ENCODE results near the gene BCL2. TPM values are rescaled to one million over a fixed set of nuclear protein-coding genes. Genes with fewer than 3 reads are reported as not detected.

The BCL2 gene
- total RNA-seq, 1 donor from 2014 or later = 145 TPM

DNA sequence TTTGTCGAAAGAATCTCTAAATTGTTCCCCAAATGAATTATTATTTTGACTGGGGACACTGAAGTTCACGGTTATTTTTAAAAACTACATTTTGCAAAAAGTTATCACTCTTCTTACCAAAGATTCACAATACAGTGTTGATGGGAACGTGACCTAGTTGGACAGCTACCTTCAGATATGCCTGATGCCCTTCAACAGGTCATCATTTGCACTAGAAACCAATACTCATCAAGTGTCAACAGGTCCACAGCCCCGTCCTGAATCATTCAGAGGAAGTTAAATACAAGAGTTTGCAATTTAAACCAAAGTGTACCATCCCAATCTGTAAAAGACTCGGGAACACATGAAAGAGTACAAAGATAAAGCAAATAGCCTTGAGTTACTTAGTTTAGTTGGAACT, 28.3 kb downstream of the BCL2 start:
- DNase-seq = no peak
- Mint-ChIP-seq H3K9me3 (no peaks in the 10 kb centered on the region), H3K36me3 (ENCODE audit: low read depth) (peaks cover 39% of the 10 kb centered on the region), H3K27ac (no peak overlapping the region), H3K4me3 (no peak overlapping the region), H3K27me3 (no peaks in the 10 kb centered on the region), H3K4me1 (peaks cover 14% of the 10 kb centered on the region)
- TF ChIP-seq, protein P1, sequence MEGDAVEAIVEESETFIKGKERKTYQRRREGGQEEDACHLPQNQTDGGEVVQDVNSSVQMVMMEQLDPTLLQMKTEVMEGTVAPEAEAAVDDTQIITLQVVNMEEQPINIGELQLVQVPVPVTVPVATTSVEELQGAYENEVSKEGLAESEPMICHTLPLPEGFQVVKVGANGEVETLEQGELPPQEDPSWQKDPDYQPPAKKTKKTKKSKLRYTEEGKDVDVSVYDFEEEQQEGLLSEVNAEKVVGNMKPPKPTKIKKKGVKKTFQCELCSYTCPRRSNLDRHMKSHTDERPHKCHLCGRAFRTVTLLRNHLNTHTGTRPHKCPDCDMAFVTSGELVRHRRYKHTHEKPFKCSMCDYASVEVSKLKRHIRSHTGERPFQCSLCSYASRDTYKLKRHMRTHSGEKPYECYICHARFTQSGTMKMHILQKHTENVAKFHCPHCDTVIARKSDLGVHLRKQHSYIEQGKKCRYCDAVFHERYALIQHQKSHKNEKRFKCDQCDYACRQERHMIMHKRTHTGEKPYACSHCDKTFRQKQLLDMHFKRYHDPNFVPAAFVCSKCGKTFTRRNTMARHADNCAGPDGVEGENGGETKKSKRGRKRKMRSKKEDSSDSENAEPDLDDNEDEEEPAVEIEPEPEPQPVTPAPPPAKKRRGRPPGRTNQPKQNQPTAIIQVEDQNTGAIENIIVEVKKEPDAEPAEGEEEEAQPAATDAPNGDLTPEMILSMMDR (IDR thresholded peaks at IDR 0.05) = no peak
- intact Hi-C loops (cut with micrococcal nuclease) = no loop called here
- POLR2A ChIA-PET = interaction anchor here (1.8 to 7.1 kb wide), 5 partner anchors 16 to 130 kb away, joined by 10 to 90 read pairs (median 20); partner anchors contain the start of gene BCL2
- ATAC-seq (ENCODE audit: low read depth) = no peak
- CTCF ChIA-PET = interaction anchor here (1.7 to 2.2 kb wide), 2 partner anchors 27 to 133 kb away, joined by 3 to 14 read pairs; no protein-coding TSS in a partner anchor

DNA sequence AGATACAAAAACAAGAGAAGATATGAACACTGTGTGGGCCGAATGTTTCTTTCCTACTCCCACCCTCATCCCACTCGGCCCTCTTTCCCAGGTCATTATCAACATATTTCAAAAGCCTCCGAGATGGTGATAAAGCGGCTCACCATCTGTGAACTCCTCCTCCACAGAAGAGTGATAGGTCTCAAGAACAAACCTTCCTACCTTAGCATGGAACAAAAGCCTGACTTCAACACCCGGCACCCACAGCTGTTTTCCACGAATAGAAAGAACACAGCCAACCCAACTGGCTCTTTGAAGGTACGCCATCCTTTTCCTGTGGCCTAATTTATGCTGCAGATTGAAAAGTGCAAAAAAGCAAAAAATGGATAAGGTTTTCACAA, 28.8 kb downstream of the BCL2 start:
- H3K27me3 Mint-ChIP-seq = no peaks in the 10 kb centered on the region

DNA sequence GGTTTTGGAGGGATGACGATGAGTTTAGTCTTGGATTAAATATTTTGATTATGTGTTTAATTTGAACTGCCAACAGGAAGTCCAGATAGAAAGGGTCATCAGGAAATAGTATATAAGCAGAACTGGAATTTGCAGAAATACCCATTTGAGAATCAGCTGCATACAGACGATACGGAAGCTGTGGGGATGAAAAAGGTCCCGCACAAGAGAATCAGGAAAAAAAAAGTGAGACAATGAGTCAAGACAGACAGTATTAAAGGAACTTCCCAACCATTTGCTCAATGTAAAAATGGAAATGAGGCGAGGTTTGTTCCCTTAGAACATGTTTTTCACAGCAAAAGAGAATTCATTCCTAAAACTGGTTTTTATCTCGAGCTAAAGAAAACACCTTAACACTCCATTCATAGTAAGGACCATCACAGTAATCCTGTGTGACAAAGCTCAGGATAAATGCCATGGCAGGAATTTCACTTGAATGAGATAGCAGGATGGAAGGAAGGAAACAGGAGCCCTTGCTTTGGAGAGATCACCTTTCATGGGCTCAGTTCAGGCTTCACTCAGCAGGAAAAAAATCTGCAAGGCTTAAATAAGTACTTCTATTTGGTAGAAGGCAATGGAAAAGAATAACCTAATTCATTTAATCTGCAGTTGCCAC, 29.3 kb downstream of the BCL2 start:
- DNase-seq (no peak), ATAC-seq (ENCODE audit: low read depth) (no peak)
- ChIA-PET POLR2A (interaction anchor here (1.8 to 7.1 kb wide), 2 partner anchors 21 to 28 kb away, joined by 10 to 90 read pairs; partner anchors contain the start of gene BCL2), CTCF (no interaction called here)
- Mint-ChIP-seq H3K4me3 (no peak overlapping the region), H3K27me3 (no peaks in the 10 kb centered on the region), H3K36me3 (ENCODE audit: low read depth) (peaks cover 35% of the 10 kb centered on the region), H3K9me3 (no peaks in the 10 kb centered on the region), H3K27ac (no peak overlapping the region), H3K4me1 (peaks cover 5% of the 10 kb centered on the region)
- intact Hi-C loops (cut with micrococcal nuclease) = no loop called here
- TF ChIP-seq, protein P1 (IDR thresholded peaks at IDR 0.05) = no peak

More for the DNA sequence above, 28.8 kb downstream of the BCL2 start:
- Mint-ChIP-seq H3K36me3 (ENCODE audit: low read depth) (peaks cover 40% of the 10 kb centered on the region), H3K27ac (no peak overlapping the region), H3K4me3 (no peak overlapping the region), H3K9me3 (no peaks in the 10 kb centered on the region), H3K4me1 (peaks cover 11% of the 10 kb centered on the region)
- CTCF ChIA-PET = interaction anchor here (2.2 kb wide), 1 partner anchor 27 kb away, joined by 14 read pairs; no protein-coding TSS in a partner anchor
- intact Hi-C loops (cut with micrococcal nuclease) = no loop called here
- POLR2A ChIA-PET = interaction anchor here (1.8 to 7.1 kb wide), 2 partner anchors 21 to 28 kb away, joined by 10 to 90 read pairs; partner anchors contain the start of gene BCL2
- no peak for DNase-seq
- ATAC-seq (ENCODE audit: low read depth) = no peak
- TF ChIP-seq, protein P1 (IDR thresholded peaks at IDR 0.05) = no peak

DNA sequence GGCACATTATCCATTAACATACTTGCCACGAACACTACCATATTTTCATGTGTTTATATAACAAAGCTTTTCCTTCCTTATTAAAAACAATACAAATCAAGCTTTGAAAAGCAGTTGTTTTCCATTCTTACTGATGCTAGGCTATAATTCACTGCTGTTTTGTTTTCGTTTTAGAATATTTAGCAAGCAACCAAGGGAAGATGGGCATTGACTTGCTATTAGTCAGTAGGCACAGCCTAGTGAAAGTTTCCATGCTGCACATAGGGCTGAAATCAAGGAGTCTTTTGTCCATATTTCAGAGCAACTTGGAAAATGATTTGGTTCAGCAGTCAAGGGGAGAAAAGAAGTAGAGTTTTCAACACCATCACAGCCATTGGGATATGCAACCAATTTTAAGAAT, 31.3 kb downstream of the BCL2 start:
- Mint-ChIP-seq H3K36me3 (ENCODE audit: low read depth) (peaks cover 34% of the 10 kb centered on the region), H3K27ac (no peak overlapping the region), H3K4me1 (no peaks in the 10 kb centered on the region), H3K9me3 (no peaks in the 10 kb centered on the region), H3K4me3 (no peak overlapping the region), H3K27me3 (no peaks in the 10 kb centered on the region)
- POLR2A ChIA-PET = interaction anchor here (0.5 to 3.2 kb wide), 8 partner anchors 11 to 237 kb away, joined by 3 to 16 read pairs (median 4); partner anchors contain the start of gene BCL2
- TF ChIP-seq, protein P1 (IDR thresholded peaks at IDR 0.05) = no peak
- CTCF ChIA-PET = interaction anchor here (1.2 to 4.6 kb wide), 2 partner anchors 30 to 272 kb away, joined by 3 to 29 read pairs; partner anchors contain the start of gene BCL2
- intact Hi-C loops (cut with micrococcal nuclease) = loop anchor here (5.0 kb wide), 1 partner anchor 36 kb away; no protein-coding TSS in a partner anchor
- ATAC-seq (ENCODE audit: low read depth) (no peak), DNase-seq (no peak)

DNA sequence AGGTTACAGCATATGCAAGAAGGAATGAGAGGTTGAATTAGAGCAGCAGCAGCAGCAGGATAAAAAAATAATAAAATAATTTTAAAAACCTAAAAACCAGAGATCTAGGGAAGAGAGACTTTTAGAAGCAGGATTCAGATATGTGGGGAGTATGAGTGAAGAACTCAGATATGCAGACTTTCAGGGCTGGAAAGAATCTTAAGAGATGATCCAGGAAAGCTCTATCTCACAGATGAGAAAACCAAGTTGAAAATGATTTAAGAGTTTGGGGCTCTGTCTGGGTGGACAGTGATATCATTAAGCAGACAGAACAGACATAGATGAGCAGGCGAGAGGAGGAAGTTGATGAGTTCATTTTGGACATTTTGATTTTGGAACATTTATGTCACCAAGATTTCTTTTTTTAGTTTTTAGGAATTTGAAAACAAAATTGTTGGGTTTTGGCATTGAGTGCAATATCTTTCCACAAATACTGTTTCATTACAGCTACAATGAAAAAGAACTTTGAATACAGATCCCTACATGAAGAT, 31.8 kb downstream of the BCL2 start:
- no peak overlapping the region for H3K4me3 Mint-ChIP-seq
- peaks cover 32% of the 10 kb centered on the region for H3K36me3 Mint-ChIP-seq (ENCODE audit: low read depth)
- intact Hi-C loops (cut with micrococcal nuclease) = loop anchor here (5.0 kb wide), 1 partner anchor 35 kb away; no protein-coding TSS in a partner anchor
- no peaks in the 10 kb centered on the region for H3K4me1 Mint-ChIP-seq
- H3K9me3 Mint-ChIP-seq = no peaks in the 10 kb centered on the region
- DNase-seq = no peak
- H3K27ac Mint-ChIP-seq = no peak overlapping the region
- CTCF ChIA-PET = interaction anchor here (0.7 to 4.6 kb wide), 2 partner anchors 26 to 30 kb away, joined by 3 to 29 read pairs; partner anchors contain the start of gene BCL2
- TF ChIP-seq, protein P1 (IDR thresholded peaks at IDR 0.05) = no peak
- POLR2A ChIA-PET = interaction anchor here (0.5 to 3.2 kb wide), 10 partner anchors 12 to 237 kb away, joined by 3 to 16 read pairs (median 4); partner anchors contain the start of gene BCL2
- no peak for ATAC-seq (ENCODE audit: low read depth)
- no peaks in the 10 kb centered on the region for H3K27me3 Mint-ChIP-seq
